Measurements from ENCODE around the gene C6orf58.

C6orf58 gene

DNA sequence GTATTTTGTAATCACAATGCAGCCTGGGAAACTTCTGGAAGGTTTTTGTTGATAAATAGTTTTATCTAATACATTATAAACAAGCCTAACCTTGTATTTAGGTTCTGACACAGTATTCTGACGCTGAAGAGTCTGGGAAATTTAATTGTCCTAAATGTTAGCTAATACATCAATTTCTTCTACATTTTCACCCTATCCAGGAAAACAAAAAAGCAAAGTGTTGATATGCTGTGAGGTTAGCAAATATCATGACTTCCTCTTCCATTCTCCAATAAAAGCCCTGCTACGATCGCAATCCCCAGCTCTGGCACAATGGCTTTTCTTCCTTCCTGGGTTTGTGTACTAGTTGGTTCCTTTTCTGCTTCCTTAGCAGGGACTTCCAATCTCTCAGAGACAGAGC is at the start of gene C6orf58:
Gene C6orf58, plus strand, starts transcription at position 301 of the 400 bp plus-strand sequence. Its CDS starts 12 bp downstream, at position 313.
- no peak for DNase-seq

DNA sequence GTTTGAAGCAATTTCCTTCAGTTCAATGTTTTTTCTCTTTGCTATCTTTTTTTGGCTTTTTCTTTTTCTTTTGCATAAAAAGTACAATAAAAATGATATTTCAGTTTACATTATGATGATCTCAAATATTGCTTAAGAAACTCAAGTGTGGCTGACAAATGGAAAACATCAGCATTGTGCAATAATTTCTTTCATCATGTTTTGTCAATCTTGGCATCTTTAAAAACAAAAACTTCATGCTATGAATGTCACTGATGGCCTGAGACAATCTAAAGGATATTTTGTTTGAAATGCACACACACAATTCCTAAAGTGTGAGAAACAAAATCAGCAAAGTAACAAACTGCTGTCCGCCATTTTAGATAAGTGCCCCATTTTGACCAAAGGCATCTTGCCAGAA is 44.0 kb upstream of the C6orf58 start:
- no peak for DNase-seq

DNA sequence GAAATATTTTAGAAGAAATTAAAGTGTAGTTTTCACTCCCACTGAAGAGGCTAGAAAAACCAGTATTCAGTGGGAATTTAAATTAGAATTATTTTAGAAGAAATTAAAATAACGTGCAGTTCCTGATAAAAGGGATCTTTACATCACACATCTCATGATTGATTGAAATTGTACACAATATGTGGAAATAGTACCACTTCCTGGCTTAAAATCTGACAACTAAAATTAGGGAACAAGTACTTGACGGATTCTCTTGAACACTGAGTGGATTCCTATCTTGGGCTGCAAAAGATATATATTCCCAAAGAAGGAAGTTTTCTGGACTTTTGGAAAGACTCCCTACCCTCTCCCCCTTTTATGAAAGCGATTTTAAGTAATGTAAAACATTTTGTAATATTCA is 43.2 kb upstream of the C6orf58 start:
- DNase-seq = no peak

DNA sequence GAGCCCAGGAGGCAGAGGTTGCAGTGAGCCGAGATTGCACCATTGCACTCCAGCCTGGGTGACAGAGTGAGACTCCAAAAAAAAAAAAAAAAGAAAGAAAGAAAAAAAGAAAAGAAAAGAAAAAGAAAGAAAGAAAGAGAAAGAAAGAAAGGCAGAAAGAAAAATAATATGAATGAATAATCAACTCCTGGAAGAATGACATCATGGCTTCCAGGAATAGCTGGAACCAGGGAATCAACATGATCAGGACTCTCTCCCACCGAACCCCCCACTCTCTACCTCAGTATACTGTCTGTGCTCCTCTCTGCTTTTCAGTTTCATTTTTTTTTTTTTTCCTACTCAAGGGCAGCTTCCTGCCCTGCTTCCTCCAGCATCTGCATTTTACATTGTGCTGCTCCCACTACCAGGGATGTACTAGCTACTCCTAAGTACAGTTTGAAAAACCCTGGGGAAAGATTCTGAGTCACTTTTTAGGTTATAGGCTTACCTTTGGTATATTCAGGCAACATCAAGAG is 38.2 kb upstream of the C6orf58 start:
- no peak for DNase-seq

DNA sequence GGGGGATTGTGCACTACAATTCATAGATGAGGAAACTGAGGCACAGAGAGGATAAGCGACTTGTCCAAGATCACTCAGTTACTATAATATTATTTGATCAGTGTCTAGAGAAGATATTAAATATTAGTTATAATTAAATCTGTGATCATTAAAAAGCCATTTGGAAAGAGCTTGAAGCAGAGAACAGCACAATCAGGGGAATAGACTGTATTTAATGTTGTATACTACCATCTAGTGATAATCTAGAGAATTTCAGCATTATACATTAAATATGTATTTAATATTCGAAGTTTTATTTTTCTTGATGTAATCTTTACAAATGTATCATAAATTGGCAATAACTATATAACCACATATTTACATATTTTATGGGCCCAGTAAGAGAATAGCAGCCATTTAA is 37.7 kb upstream of the C6orf58 start:
- DNase-seq = no peak

DNA sequence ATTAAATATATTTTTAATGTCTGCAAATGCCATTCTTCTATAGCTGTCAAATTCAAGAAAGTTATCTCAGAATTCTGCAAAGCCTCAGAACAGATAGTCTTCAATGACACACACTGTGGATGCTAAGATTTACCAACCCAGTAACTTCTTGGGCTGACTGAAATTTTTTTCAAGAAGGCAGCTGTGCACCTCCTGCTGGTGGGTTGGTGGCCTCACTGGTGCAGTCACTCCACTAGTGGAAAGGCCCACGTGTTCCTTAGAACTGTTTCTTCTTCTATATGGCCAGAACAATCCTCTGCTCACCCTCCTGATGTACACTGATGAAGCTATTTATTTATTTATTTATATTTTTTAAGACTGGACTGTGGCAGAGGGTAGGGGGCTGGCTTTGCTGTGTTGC is 29.8 kb upstream of the C6orf58 start:
- peak; percentile 25 for DNase-seq

DNA sequence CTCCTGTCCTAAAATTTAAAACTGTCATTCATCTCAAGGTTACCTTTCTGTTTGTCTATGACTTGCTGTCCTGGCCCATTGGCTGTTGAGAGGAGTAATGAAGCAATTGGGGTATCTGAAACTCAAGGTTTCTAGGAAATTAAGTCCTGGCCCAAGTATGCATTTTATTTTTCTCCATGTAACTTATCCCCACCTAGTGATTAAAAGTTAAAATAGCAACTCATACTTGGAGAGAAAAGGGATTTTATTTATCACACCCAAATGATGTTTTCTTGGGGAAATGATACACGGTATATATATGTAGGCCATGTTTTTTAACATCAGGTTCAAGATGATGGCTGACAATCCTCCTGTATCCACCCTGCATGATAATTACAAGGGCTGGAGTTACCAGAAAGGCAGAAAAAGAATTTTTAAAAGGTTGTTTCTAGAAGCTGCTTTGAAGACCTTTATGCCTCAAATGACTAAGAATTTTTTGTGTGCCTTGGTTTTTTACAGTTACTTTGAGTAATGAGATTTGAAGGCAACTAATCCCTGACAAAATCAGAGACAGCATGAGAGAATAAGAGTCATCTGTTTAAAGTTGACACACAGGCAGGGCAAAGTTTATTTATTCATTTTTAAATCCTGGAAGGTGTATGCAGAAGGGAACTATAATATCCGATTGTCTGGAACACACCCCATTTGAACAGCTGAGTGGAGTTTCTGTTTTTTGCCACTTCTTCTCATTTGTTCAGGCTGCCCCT is 28.9 kb upstream of the C6orf58 start:
- no peak for DNase-seq

DNA sequence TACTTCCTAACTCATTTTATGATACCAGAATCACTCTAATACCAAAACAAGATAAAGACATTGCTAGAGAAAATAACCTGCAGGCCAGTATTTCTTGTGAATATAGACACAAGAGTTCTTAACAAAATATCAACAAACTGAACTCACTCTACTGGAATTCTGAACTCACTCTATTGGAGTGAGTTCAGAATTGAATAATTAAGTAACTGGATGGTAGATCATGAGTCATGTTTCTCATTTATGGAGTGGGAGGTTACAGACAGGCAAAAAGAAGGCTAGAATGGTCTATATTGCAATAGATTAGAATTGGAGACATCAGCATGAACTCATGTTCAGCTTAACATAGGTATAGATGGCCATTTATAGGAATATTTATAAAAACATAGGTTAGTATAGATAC is 26.6 kb upstream of the C6orf58 start:
- DNase-seq = no peak

DNA sequence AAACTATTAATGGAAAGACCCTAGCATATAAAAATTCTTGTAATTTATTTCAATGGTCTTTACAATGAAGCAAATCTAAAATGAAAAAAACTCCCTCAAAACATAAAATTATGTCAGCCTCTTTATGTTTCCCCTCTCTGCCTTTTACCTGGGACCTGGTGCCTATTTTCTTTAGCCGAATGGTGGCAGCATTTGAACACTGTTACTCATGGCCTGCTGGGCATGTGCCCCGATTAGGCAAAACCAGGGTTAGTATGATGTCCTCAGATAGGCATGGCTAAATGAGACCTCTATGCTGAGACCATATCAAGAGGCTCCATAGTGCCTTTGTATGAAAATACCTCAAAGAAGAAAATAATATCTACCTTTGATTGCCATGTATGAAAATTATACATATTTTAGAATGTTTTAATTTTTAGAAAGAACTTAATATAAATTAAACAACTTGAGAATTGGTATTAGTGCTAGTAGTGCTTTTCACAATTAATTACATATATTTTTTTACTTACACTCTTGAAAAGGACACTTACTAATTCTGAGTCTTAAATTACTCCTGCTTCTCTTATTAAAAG is 22.5 kb upstream of the C6orf58 start:
- DNase-seq = peak; percentile 54

DNA sequence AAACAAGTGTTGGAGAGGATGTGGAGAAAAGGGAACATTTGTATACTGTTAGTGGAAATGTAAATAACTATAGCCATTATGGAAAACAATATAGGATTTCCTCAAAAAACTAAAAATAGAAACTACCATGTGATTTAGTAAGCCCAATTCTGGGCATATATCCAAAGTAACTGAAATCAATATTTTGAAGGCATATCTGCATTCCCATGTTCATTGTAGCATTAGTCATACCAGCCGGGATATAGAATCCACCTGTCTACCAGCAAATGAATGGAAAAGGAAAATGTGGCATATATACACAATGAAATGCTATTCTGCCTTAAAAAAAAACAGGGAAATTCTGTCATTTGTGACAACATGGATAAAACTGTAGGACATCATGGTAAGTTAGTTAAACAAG is 15.3 kb upstream of the C6orf58 start:
- no peak for DNase-seq

DNA sequence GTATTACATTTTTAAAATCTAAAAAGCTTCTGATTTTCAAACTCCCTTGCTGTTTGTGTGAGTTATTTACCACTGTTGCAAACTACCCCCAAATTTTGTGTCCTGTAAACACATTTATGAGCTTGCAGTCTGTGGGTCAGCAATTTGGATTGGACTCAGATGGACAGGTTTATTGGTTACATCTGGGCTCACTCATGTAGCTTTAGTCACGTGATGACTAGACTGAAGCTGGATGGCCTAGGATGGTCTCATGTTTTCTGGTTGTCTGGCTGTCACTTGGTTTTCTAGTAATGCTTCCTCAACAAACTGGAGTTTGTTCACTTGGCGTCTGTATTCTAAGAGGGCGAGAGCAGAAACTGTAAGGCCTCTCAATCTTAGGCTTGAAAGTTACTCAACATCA is 12.2 kb upstream of the C6orf58 start:
- no peak for DNase-seq

DNA sequence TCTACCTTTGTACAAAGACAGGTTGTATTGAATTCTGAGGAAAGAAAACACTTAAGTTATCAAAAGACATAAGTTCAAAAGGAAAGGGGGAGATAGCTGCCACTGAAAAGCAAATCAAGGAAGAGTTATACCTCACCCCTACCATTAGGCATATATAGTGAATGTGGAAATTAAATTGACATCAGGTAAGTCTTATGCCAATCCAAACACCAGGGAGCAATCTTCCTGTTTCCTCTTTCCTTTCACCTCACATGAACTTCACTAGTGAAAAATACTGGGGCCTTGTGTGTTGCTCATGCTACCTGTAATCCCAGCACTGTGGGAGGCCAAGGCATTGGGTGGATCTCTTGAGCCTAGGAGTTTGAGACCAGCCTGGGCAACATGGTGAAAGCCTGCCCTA is 10.9 kb upstream of the C6orf58 start:
- no peak for DNase-seq

DNA sequence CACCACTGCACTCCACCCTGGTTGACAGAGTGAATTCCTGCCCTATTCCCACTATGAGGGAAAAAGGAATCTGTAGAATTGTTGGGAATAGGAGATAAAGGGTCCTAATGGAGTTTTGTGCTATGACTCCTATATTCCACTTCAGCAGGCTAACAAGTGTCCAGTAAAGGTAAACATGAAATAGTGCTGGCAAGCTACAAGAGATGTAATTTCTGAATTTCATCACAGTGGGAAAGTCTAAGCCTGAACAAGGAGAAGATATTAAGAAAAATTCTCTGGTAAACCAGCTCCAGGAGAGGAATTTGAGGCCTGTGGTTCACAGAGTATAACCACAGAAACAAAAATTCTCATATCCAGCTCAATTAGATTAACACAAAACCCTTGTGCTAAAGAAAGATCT is 10.3 kb upstream of the C6orf58 start:
- no peak for DNase-seq

DNA sequence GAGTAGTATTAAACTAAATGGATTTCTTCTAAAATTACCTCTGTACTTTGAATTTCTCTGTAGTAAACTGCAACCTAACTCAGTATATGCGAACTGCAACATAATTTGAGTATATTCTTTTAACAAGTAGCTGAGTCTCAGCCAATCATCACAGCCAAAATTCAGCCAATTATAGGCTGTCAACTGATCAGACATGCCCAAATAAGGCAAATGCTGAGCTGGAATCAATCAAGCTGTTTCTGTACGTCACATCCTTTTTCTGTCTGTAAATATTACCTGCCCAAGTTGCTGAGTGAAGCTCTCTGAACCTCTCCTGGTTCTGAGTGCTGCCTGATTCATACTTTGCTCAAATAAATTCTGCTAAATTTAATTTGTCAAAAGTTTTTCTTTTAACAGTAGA is 9.5 kb upstream of the C6orf58 start:
- no peak for DNase-seq

DNA sequence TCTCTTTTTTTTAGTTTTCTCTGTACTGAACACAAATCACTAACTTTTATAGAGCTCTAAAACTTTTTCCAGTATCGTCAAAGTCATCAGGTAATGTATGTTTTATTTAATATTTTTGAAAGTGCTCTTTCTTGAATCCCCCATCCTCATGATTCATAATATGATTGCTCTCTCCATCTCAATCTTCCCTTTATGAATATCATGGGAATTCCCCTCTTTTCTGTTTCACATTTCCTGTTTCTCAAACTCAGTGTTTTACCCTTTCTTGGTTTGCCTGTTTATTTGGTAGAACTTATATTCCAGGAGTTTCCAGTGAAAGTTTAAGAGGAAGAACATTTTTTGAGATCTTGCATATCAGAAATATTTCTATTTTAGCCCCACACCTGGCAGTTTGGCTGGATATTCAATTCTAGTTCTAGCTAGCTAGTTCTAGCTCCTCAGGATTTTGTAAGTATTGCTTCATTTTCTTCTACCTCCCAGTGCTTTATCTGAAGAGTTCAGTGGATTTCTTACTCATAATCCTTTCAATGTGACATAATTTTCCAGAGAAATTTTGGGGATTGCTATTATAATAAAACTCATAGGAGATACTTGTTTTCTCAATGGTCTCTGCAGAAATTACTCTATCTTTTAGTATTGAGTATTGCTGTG is 6.1 kb upstream of the C6orf58 start:
- DNase-seq = peak; percentile 58

DNA sequence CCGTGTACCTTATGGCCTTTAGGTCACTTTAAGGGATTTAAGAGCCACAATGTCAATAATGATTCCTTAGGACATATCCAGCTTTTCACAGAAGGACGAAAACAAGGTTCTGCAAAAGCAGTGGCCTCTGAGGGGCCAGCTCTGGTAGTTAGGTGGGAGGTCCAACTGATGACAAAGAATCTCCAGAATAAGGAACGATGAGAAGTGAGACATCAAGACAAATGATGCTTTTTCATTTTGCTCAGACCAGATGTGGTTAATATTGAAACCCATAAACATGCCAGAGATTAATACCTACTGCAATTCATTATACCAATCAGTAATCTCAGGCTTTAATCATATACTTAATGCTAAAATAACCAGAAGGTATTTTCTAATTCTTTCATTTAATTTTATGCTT is 1.9 kb downstream of the C6orf58 start:
- peak; percentile 24 for DNase-seq

DNA sequence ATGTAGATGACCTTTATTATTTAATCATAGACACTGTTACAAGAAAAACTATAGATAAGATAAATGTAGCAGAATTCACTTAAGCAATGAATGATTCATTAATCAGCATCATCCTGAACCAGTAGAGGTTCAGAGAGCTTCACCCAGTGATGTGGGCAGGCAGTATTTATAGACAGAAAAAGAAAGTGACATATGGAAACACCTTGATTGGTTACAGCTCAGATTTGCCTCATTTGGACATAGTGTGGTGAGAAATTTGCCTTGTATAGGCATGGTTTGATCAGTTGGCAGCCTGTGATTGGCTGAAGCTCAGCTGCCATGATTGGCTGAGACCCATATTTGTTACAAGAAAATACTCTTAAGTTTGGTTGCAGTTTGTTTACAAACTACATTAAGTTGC is 4.6 kb downstream of the C6orf58 start:
- DNase-seq = no peak

DNA sequence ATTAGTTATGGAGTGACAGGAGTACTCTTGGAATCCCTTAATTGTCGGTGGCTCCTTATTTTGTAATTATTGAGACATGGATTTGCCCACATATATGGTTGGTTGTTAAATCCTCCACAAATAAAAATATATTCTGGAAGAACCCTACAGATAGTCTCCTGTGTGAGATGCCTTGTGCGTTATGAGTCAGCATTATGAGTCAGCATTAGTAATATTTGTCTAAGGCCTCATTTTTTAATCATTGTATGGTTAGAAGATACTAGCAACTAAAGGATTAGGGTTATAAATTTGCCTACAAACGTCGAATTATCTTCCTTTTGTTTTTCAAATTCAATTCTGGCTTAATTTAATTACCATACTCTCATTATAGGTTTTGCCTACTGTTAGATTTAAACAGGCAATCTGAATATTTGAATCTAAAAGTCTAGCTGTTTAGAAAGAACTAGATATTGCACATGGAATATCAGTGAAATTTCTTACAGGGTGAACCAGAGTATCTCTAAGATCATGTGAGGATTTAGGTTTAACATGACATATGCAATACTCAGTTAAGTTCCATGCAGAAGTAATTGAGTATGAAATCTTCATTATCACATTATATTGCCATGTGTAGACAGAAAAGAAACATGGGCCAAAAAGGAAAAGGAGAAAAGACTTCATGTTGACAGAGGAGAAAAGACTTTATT is 5.9 kb downstream of the C6orf58 start:
- no peak for DNase-seq

DNA sequence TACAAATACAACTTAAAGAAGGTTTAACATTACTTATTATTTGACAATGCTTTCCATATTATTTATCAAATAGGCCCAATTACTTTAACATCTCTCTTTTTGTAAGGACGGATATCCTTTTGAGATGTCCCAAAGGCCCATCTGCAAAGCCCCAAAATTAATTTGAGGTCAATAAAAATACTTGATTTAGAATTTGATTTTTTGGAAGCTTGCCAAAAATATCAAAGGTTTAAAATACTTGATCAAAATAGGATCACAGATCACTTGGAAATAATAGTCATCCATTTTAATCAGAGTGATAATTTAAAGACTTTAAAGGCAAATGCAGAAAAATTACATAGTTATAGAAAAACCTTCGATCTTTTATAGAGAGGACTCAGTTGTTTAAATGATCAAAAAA is 8.1 kb downstream of the C6orf58 start:
- DNase-seq = no peak

DNA sequence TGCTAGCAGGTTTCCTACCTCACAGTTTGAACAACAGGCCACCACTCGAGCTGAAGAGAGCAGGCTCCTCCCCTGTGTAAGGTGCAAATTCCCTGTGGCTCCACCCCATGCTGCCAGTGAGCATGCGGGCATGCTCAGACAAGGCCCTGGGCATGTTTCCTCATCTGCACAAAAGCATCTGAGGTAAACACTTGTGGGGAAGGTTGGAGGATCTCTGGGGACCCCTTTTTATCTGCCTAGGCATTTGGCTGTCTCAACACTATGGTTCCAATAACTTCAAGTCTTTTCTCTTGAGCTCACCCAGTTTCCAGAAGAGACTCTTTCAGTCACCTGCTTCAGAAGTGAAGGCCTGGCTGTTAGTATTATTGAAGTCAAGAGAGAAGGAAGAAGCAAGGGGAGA is 9.4 kb downstream of the C6orf58 start:
- no peak for DNase-seq

DNA sequence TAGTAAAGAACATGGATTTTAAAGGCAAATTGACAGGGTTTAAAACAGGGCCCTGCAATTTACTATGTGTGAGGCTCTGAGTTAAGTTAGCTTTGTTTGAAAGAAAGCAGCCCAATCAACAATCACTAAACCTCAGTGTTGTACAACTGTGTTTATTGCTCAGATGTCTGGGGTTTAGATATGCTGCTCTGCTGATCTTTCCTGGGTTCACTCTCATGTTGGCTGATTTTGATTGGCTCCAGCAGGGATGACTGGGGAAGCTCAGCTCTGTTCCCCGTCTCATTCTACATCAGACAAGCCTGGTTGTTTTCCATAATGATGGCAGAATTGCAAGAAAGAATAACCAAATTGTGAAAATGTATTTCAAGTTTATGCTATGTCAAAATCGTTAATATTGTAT is 10.9 kb downstream of the C6orf58 start:
- DNase-seq = no peak

DNA sequence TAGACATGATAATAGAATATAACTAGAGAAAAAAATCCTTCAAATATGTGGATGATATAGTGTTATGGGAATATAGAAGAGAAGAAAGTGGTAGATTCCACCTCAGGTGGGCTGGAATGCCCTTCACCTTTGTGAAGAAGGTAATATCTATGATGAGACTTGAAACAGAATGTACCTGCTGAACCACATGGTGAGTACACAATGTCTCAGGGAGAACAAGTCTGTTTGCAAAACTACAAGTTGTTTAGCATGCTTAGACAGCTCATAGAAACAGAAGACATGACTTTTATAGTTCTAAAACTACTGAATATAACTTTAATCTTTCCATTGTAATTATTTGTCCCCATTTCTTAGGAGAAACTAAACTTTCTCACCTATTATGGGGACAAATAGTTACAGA is 12.2 kb downstream of the C6orf58 start:
- no peak for DNase-seq

DNA sequence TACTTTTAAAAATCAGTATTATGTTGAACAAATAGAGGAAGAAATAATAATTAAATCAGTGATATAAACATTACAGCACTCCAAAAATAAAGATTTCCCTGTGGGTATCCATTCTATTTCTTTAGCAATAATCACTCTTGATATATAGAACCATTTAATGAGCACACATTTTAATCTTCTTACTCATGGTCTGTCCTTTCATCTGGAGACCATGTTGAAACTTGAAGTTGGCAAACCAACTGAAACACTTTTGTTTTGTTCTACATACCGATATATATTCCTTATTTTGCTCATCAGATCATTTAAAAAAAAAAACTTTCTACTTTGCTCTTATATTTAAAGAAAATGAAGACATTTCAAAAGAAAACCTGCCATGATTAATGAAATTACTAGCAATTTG is 13.4 kb downstream of the C6orf58 start:
- no peak for DNase-seq

DNA sequence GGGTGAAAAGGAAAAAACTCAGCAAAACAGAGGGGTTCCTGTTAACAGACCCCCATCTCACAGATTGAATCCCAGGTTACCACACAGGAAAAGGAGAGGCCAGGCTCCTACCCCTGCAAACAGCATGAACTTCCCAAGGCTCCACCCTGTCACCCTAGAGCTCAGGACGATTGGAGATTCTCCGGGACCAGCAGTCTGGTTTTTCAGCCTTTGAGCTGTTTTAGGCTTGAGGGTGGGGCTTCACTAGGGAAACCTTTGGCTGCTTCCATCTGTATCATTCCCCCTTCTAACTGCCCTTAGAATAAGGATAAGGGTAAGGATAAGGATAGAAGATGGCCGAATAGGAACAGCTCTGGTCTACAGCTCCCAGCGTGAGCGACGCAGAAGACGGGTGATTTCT is 16.0 kb downstream of the C6orf58 start:
- DNase-seq = no peak

Data from activated CD4-positive, alpha-beta T cell treated with anti-CD3 and anti-CD28 coated beads, Interleukin-2, Interleukin-6, amounts not matched to agents 100 ng/mL and 50 ng/mL, durations not matched to agents 16 hours and 8 hours (primary cell).